PC-3 (cell line): ENCODE measurements around the gene MID1. TPM values are rescaled to one million over a fixed set of nuclear protein-coding genes. Genes with fewer than 3 reads are reported as not detected.

ENCODE experiments used
- ATAC-seq: fragments of 200-7000 bp; cut with Tn5 transposase; 2 replicates; pipeline ENCODE4 v1.9.1; 2020; ENCODE audit warnings: mild to moderate bottlenecking, moderate library complexity
- BruUV-seq: library from RNA; stranded (reverse); fragments of 400-500 nt; replicated peaks from 2 replicates; lab custom pipeline; 2021; lab: Mats Ljungman, UMichigan
- CTCF ChIA-PET: fragments of 300-600 bp; sonication (Branson Sonifier 250); formaldehyde crosslinking; loops from one replicate; lab custom pipeline; 2022; ENCODE audit warnings: antibody characterized with exemption; lab: Charles Lee
- POLR2A ChIA-PET: fragments of 300-600 bp; sonication (Branson Sonifier 250); formaldehyde crosslinking; loops from one replicate; lab custom pipeline; 2022; ENCODE audit warnings: antibody characterized with exemption; ENCODE audit not compliant: unreplicated experiment; lab: Charles Lee
- DNase-seq: peaks from one replicate; pipeline ENCODE4 v3.0.0-alpha.2; 2015
- H2AFZ ChIP-seq: fragments of 300-600 bp; sonication (generic); 2 replicates; pipeline ENCODE4 v1.6.0; 2016; ENCODE audit warnings: antibody characterized with exemption, low read length
- H3F3A ChIP-seq: fragments of 300-600 bp; sonication (generic); one replicate; pipeline ENCODE4 v1.6.0; 2017; ENCODE audit warnings: antibody characterized with exemption, low read length, control low read depth, mild to moderate bottlenecking; ENCODE audit not compliant: unreplicated experiment
- H3K27ac ChIP-seq: fragments of 300-600 bp; sonication (generic); 2 replicates; pipeline ENCODE4 v1.5.1; 2016; ENCODE audit warnings: mild to moderate bottlenecking, low read length
- H3K27me3 ChIP-seq: fragments of 300-600 bp; sonication (generic); 2 replicates; pipeline ENCODE4 v1.6.1; 2016; ENCODE audit warnings: low read length, mixed read lengths
- H3K36me3 ChIP-seq: fragments of 300-600 bp; sonication (generic); 2 replicates; pipeline ENCODE4 v1.6.1; 2016; ENCODE audit warnings: low read depth, mixed run types, low read length, mixed read lengths
- H3K4me1 ChIP-seq: fragments of 300-600 bp; sonication (generic); 2 replicates; pipeline ENCODE4 v1.5.1; 2016; ENCODE audit warnings: low read length; ENCODE audit not compliant: insufficient read depth
- H3K4me2 ChIP-seq: fragments of 300-600 bp; sonication (generic); 2 replicates; pipeline ENCODE4 v1.6.0; 2016; ENCODE audit warnings: low read length
- H3K4me3 ChIP-seq: fragments of 300-600 bp; sonication (generic); 2 replicates; pipeline ENCODE4 v1.5.1; 2016; ENCODE audit warnings: mild to moderate bottlenecking, low read length, mixed read lengths
- H3K79me2 ChIP-seq: fragments of 300-600 bp; sonication (generic); 2 replicates; pipeline ENCODE4 v1.6.1; 2017; ENCODE audit warnings: low read length, mixed read lengths
- H3K9ac ChIP-seq: fragments of 300-600 bp; sonication (generic); 2 replicates; pipeline ENCODE4 v1.6.0; 2016; ENCODE audit warnings: mild to moderate bottlenecking, low read length
- H3K9me2 ChIP-seq: fragments of 300-600 bp; sonication (generic); replicated peaks from 2 replicates; pipeline ENCODE4 v1.6.1; 2016; ENCODE audit warnings: mixed run types, low read length, mixed read lengths
- H3K9me3 ChIP-seq: fragments of 300-600 bp; sonication (generic); 2 replicates; pipeline ENCODE4 v1.6.1; 2016; ENCODE audit warnings: low read length, mixed read lengths
- H4K20me1 ChIP-seq: fragments of 300-600 bp; sonication (generic); 2 replicates; pipeline ENCODE4 v1.6.1; 2016; ENCODE audit warnings: low read length, mixed read lengths
- EZH2 ChIP-seq: fragments of 300-600 bp; sonication (generic); IDR thresholded peaks from one replicate; pipeline ENCODE4 v1.6.1; 2017; ENCODE audit warnings: antibody characterized with exemption, mild to moderate bottlenecking, low read length; ENCODE audit not compliant: unreplicated experiment
- EZH2phosphoT487 ChIP-seq: fragments of 300-600 bp; sonication (generic); IDR thresholded peaks from 2 replicates; pipeline ENCODE4 v1.6.1; 2018; ENCODE audit warnings: mild to moderate bottlenecking, antibody characterized with exemption, low read length, borderline replicate concordance
- intact Hi-C: fragments of 100-400 bp; cut with micrococcal nuclease; formaldehyde crosslinking; loops from 2 replicates; pipeline ENCODE4 v1.9.0; 2023
- total RNA-seq: library from RNA; depleted of rRNA; stranded (reverse); fragments of >200 nt; gene quantifications from 2 replicates; pipeline ENCODE4 v1.2.3, GENCODE V29; 2014
- TF ChIP-seq, protein P1 (sequence below): fragments of 300-600 bp; sonication (generic); conservative IDR thresholded peaks from 2 replicates; pipeline ENCODE4 v1.5.1; 2017; ENCODE audit warnings: antibody characterized with exemption, low read depth, mild to moderate bottlenecking, low read length

Gene MID1
- total RNA-seq, 1 experiment from 2014 or later: 21.9 TPM

DNA sequence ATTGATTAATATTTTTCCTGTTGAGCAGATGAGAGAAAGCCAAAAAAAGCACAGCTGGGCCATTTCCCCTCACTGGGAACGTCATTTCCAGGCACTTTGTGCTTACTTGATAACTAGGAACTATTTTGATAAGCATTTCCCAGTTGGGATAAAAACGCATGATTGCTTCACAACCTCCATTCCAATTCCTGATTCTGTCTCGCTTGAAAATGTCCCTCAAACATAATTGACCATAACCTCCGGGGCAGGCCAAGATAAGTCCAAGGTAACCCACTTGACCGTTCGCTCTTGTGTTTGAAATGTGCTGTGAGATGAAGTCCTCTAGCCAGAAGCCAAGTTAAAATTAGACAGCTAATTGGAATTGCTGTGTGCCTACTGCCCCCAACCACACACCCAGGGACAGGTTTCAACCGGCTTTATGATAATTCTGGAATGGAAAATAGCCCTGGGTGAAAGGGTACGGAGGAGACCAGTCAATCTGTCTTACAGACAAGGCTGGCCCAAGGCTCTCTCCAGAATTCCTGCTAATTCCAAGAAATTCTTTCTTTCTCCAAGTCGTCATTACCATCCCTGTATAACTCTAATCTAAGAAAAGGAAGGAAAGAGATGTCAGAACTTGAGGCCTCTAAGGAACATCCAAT is 137.1 kb downstream of the MID1 start:
- peaks cover 8% of the 10 kb centered on the region for H3K36me3 ChIP-seq
- peaks cover 5% of the 10 kb centered on the region for H3F3A ChIP-seq
- no peak overlapping the region for H3K4me2 ChIP-seq
- TF ChIP-seq EZH2 (no peak), EZH2phosphoT487 (no peak)
- TF ChIP-seq, protein P1, sequence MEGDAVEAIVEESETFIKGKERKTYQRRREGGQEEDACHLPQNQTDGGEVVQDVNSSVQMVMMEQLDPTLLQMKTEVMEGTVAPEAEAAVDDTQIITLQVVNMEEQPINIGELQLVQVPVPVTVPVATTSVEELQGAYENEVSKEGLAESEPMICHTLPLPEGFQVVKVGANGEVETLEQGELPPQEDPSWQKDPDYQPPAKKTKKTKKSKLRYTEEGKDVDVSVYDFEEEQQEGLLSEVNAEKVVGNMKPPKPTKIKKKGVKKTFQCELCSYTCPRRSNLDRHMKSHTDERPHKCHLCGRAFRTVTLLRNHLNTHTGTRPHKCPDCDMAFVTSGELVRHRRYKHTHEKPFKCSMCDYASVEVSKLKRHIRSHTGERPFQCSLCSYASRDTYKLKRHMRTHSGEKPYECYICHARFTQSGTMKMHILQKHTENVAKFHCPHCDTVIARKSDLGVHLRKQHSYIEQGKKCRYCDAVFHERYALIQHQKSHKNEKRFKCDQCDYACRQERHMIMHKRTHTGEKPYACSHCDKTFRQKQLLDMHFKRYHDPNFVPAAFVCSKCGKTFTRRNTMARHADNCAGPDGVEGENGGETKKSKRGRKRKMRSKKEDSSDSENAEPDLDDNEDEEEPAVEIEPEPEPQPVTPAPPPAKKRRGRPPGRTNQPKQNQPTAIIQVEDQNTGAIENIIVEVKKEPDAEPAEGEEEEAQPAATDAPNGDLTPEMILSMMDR: no peak
- H3K9me3 ChIP-seq: no peaks in the 10 kb centered on the region
- BruUV-seq: no TSS peak
- H3K9me2 ChIP-seq: no peaks in the 10 kb centered on the region
- ChIA-PET CTCF (no interaction called here), POLR2A (no interaction called here)
- ATAC-seq: no peak
- H3K4me1 ChIP-seq: peaks cover 23% of the 10 kb centered on the region
- no peaks in the 10 kb centered on the region for H3K27me3 ChIP-seq
- no peaks in the 10 kb centered on the region for H4K20me1 ChIP-seq
- H3K9ac ChIP-seq: no peak overlapping the region
- no peak overlapping the region for H3K27ac ChIP-seq
- no peak for DNase-seq
- H2AFZ ChIP-seq: no peak overlapping the region
- no peak overlapping the region for H3K4me3 ChIP-seq
- intact Hi-C loops: no loop called here
- H3K79me2 ChIP-seq: no peaks in the 10 kb centered on the region

DNA sequence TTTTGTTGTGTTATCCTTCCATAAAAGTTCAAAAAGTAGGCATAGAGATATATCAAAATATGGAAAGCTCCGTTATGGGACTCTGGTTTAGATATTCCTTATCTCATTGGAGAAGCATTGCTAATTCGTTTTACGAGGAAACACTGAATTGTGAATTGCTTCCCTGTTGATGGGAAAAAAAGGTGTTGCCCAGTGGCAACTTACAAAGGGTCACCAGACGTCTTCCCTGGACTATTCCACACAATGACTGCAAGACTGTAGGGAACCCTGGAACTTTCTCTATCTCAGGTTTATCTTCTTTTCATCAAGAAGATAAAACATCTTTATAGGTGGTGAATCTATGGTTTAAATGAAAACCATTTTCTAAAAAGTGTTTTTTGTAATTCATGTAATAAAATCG is 137.7 kb downstream of the MID1 start:
- Histone ChIP-seq H3F3A (peaks cover 5% of the 10 kb centered on the region), H3K4me1 (peaks cover 23% of the 10 kb centered on the region), H3K36me3 (peaks cover 8% of the 10 kb centered on the region), H3K9me3 (no peaks in the 10 kb centered on the region), H3K9me2 (no peaks in the 10 kb centered on the region), H3K9ac (no peak overlapping the region), H3K4me3 (no peak overlapping the region), H3K4me2 (no peak overlapping the region), H2AFZ (no peak overlapping the region), H4K20me1 (no peaks in the 10 kb centered on the region), H3K79me2 (no peaks in the 10 kb centered on the region), H3K27me3 (no peaks in the 10 kb centered on the region), H3K27ac (no peak overlapping the region)
- no peak for ATAC-seq
- no TSS peak for BruUV-seq
- no peak for DNase-seq
- ChIA-PET POLR2A (no interaction called here), CTCF (no interaction called here)
- intact Hi-C loops: no loop called here
- TF ChIP-seq EZH2 (no peak), EZH2phosphoT487 (no peak)
- TF ChIP-seq, protein P1: no peak

DNA sequence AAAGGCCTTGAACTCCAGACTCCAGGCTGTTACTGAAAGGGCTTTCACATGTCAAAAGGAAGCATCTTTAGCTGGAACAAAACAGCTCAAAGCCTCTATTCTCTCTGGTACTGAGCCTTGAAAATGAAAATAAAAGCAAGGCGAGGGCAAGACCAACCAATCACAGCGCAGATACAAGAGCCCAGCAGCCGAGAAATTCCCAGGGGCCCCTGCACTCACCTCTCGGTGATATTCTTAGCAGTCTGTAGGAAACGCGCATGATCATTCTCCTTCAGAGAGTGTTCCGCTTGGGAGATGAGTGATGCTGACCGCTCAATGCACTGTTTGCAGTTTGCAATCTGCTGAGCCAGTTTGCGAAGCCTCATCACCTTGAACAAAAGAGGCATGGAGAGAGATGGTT is 138.1 kb downstream of the MID1 start:
- CTCF ChIA-PET: no interaction called here
- no peak overlapping the region for H3K4me3 ChIP-seq
- intact Hi-C loops: no loop called here
- H3K4me1 ChIP-seq: peaks cover 23% of the 10 kb centered on the region
- POLR2A ChIA-PET: no interaction called here
- peaks cover 8% of the 10 kb centered on the region for H3K36me3 ChIP-seq
- no peaks in the 10 kb centered on the region for H3K79me2 ChIP-seq
- H4K20me1 ChIP-seq: no peaks in the 10 kb centered on the region
- no peak for ATAC-seq
- DNase-seq: no peak
- TF ChIP-seq EZH2phosphoT487 (no peak), EZH2 (no peak)
- TF ChIP-seq, protein P1: no peak
- H3K4me2 ChIP-seq: no peak overlapping the region
- no peaks in the 10 kb centered on the region for H3K9me3 ChIP-seq
- peaks cover 5% of the 10 kb centered on the region for H3F3A ChIP-seq
- H3K9ac ChIP-seq: no peak overlapping the region
- no peak overlapping the region for H2AFZ ChIP-seq
- H3K9me2 ChIP-seq: no peaks in the 10 kb centered on the region
- no TSS peak for BruUV-seq
- no peak overlapping the region for H3K27ac ChIP-seq
- no peaks in the 10 kb centered on the region for H3K27me3 ChIP-seq
